ENCODE results near the gene ERBB2.

GRCh38 chr17:39724731-39725130 is 24.9 kb downstream of the ERBB2 start:
- TF ChIP-seq, protein P1, sequence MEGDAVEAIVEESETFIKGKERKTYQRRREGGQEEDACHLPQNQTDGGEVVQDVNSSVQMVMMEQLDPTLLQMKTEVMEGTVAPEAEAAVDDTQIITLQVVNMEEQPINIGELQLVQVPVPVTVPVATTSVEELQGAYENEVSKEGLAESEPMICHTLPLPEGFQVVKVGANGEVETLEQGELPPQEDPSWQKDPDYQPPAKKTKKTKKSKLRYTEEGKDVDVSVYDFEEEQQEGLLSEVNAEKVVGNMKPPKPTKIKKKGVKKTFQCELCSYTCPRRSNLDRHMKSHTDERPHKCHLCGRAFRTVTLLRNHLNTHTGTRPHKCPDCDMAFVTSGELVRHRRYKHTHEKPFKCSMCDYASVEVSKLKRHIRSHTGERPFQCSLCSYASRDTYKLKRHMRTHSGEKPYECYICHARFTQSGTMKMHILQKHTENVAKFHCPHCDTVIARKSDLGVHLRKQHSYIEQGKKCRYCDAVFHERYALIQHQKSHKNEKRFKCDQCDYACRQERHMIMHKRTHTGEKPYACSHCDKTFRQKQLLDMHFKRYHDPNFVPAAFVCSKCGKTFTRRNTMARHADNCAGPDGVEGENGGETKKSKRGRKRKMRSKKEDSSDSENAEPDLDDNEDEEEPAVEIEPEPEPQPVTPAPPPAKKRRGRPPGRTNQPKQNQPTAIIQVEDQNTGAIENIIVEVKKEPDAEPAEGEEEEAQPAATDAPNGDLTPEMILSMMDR (IDR thresholded peaks at IDR 0.05): no peak
- TF ChIP-seq POLR2A (IDR thresholded peaks at IDR 0.05): no peak

Data from right lobe of liver (tissue), 4 donors.